ENCODE data around the gene PBRM1. TPM values are rescaled to one million over a fixed set of nuclear protein-coding genes. Genes with fewer than 3 reads are reported as not detected.
"Not testable (repeated sequence)": the region's sequence is repeated elsewhere in the genome, so short reads cannot be mapped to it uniquely, and the experiment has no call there.

PBRM1 gene
- total RNA-seq, 1 donor from 2014 or later: 65.7 TPM

DNA sequence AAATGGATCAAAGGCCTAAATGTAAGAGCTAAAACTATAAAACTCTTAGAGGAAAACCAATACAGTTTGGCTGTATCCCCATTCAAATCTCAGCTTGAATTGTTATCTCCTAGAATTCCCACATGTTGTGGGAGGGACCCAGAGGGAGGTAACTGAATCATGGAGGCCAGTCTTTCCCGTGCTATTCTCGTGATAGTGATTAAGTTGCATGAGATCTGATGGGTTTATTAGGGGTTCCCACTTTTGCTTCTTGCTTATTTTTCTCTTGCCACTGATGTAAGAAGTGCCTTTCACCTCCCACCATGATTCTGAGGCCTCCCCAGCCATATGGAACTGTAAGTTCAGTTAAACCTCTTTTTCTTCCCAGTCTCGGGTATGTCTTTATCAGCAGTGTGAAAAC, 9.5 kb downstream of the PBRM1 start:
- peaks cover 59% of the 10 kb centered on the region for H3K36me3 Mint-ChIP-seq (ENCODE audit: low read depth)
- not testable (repeated sequence) for H3K9me3 Mint-ChIP-seq
- H3K4me1 Mint-ChIP-seq: peaks cover 32% of the 10 kb centered on the region

DNA sequence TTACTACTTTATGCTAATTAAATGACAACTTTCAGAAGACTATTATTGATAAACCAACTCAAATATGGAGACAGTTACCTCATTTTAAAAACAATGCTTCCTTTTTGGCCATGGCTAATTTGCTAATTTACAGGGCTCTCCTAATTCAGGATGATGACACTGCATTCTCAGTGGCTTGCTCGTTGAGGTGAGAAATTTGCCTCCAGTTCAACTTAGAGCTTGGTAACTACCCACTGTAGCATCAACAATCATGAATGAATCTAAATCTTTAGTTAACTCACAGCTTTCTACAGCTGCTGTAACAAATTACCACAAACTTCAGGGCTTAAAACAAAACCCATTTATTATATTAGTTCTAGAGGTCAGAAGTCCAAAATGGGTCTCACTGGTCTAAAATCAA, 14.0 kb downstream of the PBRM1 start:
- Mint-ChIP-seq H3K36me3 (ENCODE audit: low read depth) (peaks cover 48% of the 10 kb centered on the region), H3K9me3 (no peaks in the 10 kb centered on the region), H3K27ac (peak overlapping the region; percentile 99), H3K4me3 (peak overlapping the region; percentile 57), H3K4me1 (peaks cover 29% of the 10 kb centered on the region), H3K27me3 (no peaks in the 10 kb centered on the region)
- intact Hi-C loops (cut with micrococcal nuclease): loop anchor here (1.0 to 2.0 kb wide), 2 partner anchors 11 to 15 kb away; no protein-coding TSS in a partner anchor
- DNase-seq: no peak

More for the DNA sequence above, 9.5 kb downstream of the PBRM1 start:
- intact Hi-C loops (cut with micrococcal nuclease); H3K27ac Mint-ChIP-seq; H3K27me3 Mint-ChIP-seq; H3K4me3 Mint-ChIP-seq; DNase-seq: not testable (repeated sequence)

DNA sequence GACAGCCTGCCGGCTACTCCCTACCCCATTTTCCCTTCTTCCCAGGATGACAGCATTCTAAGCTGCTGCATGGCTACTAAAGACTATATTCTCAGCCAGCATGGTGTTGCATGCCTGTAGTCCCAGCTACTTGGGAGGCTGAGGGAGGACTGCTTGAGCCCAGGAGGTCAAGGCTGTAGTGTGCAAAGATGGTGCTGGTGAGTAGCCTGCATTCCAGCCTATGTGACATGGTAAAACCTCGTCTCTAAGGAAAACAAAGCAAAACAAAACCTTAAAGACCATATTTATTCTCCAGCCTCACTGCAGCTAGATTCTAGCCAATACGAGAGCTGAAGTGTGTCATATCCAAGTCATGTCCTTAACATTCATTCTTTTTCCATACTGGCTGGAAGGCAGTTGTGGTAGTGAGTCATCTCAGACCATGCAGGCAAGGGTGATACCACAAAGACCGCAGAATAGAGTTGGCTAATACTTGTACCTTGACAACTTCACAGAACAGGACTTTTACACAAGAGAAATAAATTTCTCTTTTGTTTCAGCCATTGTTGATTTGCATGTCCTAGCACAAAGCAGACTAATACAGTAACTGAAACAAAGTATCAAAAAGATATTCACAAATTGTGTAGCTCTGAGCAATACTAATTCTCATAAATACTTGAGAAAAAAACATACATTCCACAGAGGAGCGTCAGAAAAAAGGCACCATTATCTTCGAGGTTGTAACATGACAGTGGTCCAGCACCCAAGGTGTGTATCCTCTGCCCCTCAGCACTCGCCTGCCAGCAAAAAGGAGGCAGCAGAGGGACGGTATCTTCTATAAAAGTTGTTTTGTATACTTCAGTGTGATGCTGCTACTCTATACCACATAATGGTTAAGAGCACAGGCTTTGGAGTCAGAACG, 14.8 kb downstream of the PBRM1 start:
- DNase-seq: peak; percentile 81
- peak overlapping the region; percentile 99 for H3K27ac Mint-ChIP-seq
- intact Hi-C loops (cut with micrococcal nuclease): loop anchor here (1.0 to 2.0 kb wide), 2 partner anchors 11 to 14 kb away; no protein-coding TSS in a partner anchor
- no peaks in the 10 kb centered on the region for H3K9me3 Mint-ChIP-seq
- peak overlapping the region; percentile 59 for H3K4me3 Mint-ChIP-seq
- H3K36me3 Mint-ChIP-seq (ENCODE audit: low read depth): peaks cover 45% of the 10 kb centered on the region
- H3K4me1 Mint-ChIP-seq: peaks cover 26% of the 10 kb centered on the region
- H3K27me3 Mint-ChIP-seq: no peaks in the 10 kb centered on the region

DNA sequence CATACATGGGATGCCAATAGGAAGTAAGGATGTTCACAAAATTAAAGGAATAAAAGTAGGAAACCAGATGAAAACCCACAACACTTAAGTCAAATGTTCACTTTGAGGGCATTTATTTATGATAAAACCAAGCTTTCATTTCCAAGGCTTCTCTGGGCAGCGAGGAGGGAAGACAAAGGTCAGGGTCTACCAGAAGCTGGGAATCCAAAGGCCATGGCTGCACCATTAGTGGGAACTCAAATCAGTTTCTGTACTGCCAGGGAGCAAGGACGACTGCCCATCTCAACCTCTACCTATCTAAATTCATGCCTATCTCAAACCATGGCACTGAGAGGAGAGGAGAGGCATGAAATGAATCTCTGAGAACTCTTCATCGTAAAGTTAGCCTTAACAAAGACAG, 22.6 kb downstream of the PBRM1 start:
- Mint-ChIP-seq H3K4me1 (peaks cover 2% of the 10 kb centered on the region), H3K27ac (no peak overlapping the region), H3K27me3 (no peaks in the 10 kb centered on the region), H3K4me3 (no peak overlapping the region), H3K9me3 (no peaks in the 10 kb centered on the region), H3K36me3 (ENCODE audit: low read depth) (peaks cover 53% of the 10 kb centered on the region)
- no peak for DNase-seq
- intact Hi-C loops (cut with micrococcal nuclease): no loop called here

DNA sequence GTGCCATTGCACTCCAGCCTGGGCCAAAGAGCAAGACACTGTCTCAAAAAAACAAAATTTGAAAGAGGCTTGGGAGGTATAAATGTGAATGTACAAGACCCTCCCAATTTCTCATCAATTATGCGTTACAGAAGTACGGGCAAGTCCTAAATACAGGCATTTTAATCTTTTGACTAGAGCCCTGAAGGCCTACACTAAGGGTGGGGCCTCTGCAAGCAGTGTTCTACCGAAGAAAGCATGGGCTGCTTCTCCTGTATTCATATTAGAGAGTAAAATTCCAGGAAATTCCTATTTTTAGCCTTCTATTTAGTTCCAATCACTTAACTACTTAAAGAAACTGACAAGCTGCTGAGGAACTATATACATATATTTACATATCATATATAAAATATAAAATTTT, 25.7 kb downstream of the PBRM1 start:
- H3K36me3 Mint-ChIP-seq (ENCODE audit: low read depth): peaks cover 58% of the 10 kb centered on the region
- H3K4me3 Mint-ChIP-seq: no peak overlapping the region
- intact Hi-C loops (cut with micrococcal nuclease): no loop called here
- no peaks in the 10 kb centered on the region for H3K9me3 Mint-ChIP-seq
- H3K27ac Mint-ChIP-seq: no peak overlapping the region
- no peak for DNase-seq
- H3K27me3 Mint-ChIP-seq: no peaks in the 10 kb centered on the region
- H3K4me1 Mint-ChIP-seq: peaks cover 3% of the 10 kb centered on the region

DNA sequence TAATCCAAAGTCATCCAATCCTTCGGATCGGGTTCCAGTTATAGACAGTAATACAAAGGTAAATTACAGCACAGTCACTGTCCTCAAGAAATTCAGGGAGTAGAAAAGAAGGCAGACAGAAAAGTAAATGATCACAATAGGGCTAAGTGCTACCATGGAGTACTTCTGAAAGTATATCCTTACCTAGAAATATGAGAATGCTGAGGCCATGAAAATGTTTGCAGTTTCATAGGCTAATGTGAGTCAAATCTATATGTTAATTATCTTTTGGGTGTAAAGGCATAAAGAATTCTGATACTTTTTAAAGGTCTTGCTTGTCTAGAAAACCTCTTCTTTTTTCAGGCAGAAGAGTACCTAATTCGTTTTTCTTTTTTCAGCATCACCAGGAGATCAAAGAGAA, 29.8 kb downstream of the PBRM1 start:
- no peak overlapping the region for H3K4me3 Mint-ChIP-seq
- no peaks in the 10 kb centered on the region for H3K9me3 Mint-ChIP-seq
- no peak for DNase-seq
- H3K36me3 Mint-ChIP-seq (ENCODE audit: low read depth): peaks cover 49% of the 10 kb centered on the region
- no peaks in the 10 kb centered on the region for H3K27me3 Mint-ChIP-seq
- intact Hi-C loops (cut with micrococcal nuclease): loop anchor here (2.0 kb wide), 1 partner anchor 15 kb away; no protein-coding TSS in a partner anchor
- peak overlapping the region; percentile 47 for H3K27ac Mint-ChIP-seq
- H3K4me1 Mint-ChIP-seq: peaks cover 5% of the 10 kb centered on the region

DNA sequence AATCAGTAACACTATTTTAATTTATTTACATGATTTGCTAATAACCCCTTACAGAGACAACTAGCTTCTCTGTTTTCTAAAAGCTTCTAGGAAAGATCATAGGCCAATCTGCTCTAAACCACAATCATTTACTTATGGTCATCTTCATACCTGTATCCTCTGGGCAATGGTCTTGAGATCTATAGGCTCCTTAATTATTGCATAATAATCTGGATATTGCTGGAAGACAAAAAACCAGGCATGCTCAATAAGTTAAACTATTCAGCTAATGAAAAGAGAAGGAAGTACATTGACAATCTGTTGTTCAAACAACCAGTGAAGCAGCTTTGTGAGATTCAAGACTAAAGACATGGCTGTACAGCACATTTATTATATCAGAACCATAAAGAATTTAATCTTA, 34.1 kb downstream of the PBRM1 start:
- Mint-ChIP-seq H3K9me3 (no peaks in the 10 kb centered on the region), H3K27ac (no peak overlapping the region)

DNA sequence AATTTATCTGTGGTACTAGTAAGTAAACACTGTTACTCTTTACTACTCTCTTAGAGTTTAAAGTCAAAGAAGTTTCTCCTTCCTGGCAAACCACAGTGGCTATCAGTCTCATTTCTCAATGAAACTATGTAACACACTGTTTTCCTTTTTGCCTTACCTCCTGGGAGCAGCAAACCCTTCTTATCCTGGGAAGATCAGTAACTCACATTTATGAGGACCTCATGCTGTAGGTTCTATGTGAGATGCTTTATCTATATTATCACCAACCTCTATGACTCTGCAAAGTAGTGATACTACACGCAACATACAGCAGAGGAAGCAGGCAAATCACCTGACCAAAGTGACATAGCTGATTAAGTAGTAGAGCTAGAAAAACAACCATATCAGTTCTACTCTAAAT, 35.3 kb downstream of the PBRM1 start:
- intact Hi-C loops (cut with micrococcal nuclease): no loop called here
- H3K4me1 Mint-ChIP-seq: peaks cover 9% of the 10 kb centered on the region
- H3K9me3 Mint-ChIP-seq: no peaks in the 10 kb centered on the region
- H3K27ac Mint-ChIP-seq: no peak overlapping the region
- no peak for DNase-seq
- no peaks in the 10 kb centered on the region for H3K27me3 Mint-ChIP-seq
- H3K36me3 Mint-ChIP-seq (ENCODE audit: low read depth): peaks cover 54% of the 10 kb centered on the region
- no peak overlapping the region for H3K4me3 Mint-ChIP-seq

More for the DNA sequence above, 34.1 kb downstream of the PBRM1 start:
- no peak for DNase-seq
- Mint-ChIP-seq H3K36me3 (ENCODE audit: low read depth) (peaks cover 57% of the 10 kb centered on the region), H3K27me3 (no peaks in the 10 kb centered on the region), H3K4me3 (no peak overlapping the region), H3K4me1 (peaks cover 11% of the 10 kb centered on the region)
- intact Hi-C loops (cut with micrococcal nuclease): no loop called here

DNA sequence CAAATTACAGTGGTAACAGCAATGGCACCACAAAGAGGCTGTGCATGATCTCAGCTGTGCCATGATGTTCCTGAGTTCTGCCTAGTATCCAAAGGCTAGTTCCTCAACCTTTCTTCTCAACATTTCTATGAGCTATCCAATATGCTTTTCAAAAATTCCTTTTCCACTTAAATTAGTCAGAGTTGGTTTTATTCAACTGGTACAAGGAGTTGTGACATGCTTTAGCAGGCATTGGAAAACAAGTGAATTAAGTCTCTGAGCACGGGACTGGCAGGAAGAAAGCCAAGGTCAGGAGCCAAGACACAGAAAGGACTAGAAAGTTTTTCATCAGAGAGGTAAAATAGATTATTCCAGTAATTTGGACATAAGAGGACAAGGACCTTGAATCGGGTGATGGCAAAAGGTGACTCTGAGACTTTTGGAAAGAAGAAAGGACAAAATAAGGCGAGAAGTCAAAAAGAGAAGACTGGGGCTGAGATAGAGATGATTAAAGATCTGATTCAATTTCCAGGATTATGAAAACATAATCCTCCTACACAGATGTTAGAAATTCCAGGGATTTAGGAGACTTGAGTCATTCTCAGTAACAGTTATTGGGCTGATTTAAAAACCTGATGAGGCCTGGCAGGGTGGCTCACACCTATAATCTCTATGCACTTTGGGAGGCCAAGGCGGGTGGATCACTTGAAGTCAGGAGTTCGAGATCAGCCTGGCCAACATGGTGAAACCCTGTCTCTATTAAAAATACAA, 36.1 kb downstream of the PBRM1 start:
- peaks cover 56% of the 10 kb centered on the region for H3K36me3 Mint-ChIP-seq (ENCODE audit: low read depth)
- intact Hi-C loops (cut with micrococcal nuclease): no loop called here
- H3K27ac Mint-ChIP-seq: peak overlapping the region; percentile 46
- no peak overlapping the region for H3K4me3 Mint-ChIP-seq
- H3K27me3 Mint-ChIP-seq: no peaks in the 10 kb centered on the region
- H3K4me1 Mint-ChIP-seq: peaks cover 9% of the 10 kb centered on the region
- no peak for DNase-seq
- no peaks in the 10 kb centered on the region for H3K9me3 Mint-ChIP-seq

DNA sequence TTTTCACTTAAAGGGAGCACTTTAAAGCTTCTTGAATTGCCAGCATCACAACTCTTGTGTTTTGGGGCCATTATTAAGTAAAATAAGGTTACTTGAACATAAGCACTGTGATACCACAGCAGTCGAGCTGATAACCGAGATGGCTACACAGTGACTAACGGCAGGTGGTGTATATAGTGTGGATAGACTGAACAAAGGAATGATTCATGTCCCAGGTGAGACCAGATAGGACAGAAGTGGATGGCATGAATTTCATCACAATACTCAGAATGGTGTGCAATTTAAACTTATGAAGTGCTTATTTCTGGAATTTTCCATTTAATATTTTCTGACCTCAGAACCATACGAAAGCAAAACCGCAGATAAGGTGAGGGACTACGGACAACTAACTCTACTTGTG, 40.2 kb downstream of the PBRM1 start:
- intact Hi-C loops (cut with micrococcal nuclease): no loop called here
- Mint-ChIP-seq H3K27me3 (no peaks in the 10 kb centered on the region), H3K4me3 (no peak overlapping the region), H3K4me1 (peaks cover 3% of the 10 kb centered on the region), H3K9me3 (no peaks in the 10 kb centered on the region), H3K36me3 (ENCODE audit: low read depth) (peaks cover 59% of the 10 kb centered on the region), H3K27ac (no peak overlapping the region)
- no peak for DNase-seq

DNA sequence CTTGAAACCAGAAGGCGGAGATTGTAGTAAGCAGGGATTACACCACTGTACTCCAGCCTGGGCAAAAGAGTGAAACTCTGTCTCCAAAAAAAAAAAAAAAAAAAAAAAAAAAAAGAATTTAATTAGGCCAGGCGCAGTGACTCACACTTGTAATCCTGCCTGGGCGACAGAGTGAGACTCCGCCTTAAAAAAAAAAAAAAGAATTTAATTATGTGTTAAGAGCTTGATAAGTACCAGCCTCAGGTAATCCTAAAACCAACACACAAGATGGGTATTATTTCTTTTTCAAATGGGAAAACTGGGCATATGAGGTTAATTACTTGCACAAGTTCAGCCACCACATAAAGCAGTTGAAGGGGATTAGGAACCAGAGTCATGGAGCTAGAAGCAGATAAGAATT, 49.0 kb downstream of the PBRM1 start:
- intact Hi-C loops (cut with micrococcal nuclease): no loop called here
- Mint-ChIP-seq H3K9me3 (no peaks in the 10 kb centered on the region), H3K27me3 (no peaks in the 10 kb centered on the region), H3K36me3 (ENCODE audit: low read depth) (peaks cover 31% of the 10 kb centered on the region), H3K27ac (no peak overlapping the region), H3K4me1 (no peaks in the 10 kb centered on the region), H3K4me3 (no peak overlapping the region)
- no peak for DNase-seq

DNA sequence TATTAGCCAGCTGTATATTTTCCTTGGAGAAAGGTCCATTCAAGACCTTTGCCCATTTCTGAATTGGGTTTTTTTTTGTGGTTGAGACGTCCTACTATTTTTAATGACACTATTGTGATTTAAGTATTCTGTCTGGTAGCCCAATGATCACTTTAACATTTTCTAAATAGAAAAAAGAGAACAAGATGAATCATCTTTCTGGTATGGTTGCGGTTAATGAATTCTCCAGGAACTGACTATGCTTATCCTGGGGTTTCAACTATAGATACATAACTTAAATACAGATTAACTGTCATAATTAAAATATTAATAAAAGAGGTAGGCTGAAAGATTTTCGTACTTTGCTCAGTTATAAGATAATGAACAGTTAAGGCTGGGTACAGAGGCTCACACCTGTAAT, 51.9 kb downstream of the PBRM1 start:
- intact Hi-C loops (cut with micrococcal nuclease): no loop called here
- Mint-ChIP-seq H3K27ac (no peak overlapping the region), H3K9me3 (no peaks in the 10 kb centered on the region), H3K27me3 (no peaks in the 10 kb centered on the region), H3K36me3 (ENCODE audit: low read depth) (peaks cover 25% of the 10 kb centered on the region), H3K4me1 (no peaks in the 10 kb centered on the region), H3K4me3 (no peak overlapping the region)
- no peak for DNase-seq

DNA sequence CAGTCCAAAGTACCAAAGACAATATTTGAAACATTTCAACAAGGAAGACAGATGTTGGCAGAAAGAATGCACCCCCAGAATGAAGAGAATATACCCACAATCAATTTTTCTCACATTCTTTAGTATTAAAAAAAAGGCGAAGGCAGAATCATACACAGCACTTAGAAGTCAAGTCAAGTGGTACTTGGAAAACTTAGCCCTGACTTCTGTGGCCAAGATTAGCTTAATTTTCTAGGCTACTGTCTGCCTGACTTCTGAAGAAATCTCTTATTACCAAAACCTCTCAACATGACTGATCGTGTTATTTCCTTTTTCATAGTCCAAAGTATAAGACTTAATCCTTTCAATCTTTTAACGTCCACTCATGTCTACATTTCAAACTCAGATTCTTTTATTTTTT, 60.7 kb downstream of the PBRM1 start:
- Mint-ChIP-seq H3K4me3 (no peak overlapping the region), H3K27ac (no peak overlapping the region)
- intact Hi-C loops (cut with micrococcal nuclease): no loop called here

DNA sequence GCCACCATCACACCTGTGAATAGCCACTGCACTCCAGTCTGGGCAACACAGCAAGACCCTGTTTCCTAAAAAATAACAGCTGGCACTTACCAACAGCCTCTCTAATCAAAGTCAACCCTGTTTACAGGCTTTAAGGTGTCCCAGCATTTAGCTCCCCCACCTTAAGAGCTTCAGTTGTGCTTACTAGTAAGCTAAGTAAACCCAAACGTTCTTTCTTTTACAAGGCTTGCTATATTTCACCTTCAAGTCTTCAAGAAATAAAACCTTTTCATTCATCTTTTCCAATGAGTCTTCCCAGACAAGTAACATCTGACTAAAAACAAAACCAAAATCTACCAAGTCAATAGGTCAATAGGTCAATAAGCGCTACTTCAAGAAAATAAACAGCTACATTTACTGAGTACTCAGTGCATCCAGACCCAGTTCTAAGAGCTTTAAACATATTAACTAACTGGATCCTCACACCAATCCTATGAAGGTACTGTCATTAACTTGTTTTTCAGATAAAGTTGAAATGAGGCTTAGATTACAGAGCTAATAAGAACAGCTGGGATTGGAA, 62.4 kb downstream of the PBRM1 start:
- no peak for DNase-seq
- peaks cover 44% of the 10 kb centered on the region for H3K36me3 Mint-ChIP-seq (ENCODE audit: low read depth)
- H3K27ac Mint-ChIP-seq: no peak overlapping the region
- no peak overlapping the region for H3K4me3 Mint-ChIP-seq
- intact Hi-C loops (cut with micrococcal nuclease): loop anchor here (5.0 kb wide), 1 partner anchor 59 kb away; no protein-coding TSS in a partner anchor
- H3K4me1 Mint-ChIP-seq: peaks cover 10% of the 10 kb centered on the region
- H3K27me3 Mint-ChIP-seq: no peaks in the 10 kb centered on the region
- no peaks in the 10 kb centered on the region for H3K9me3 Mint-ChIP-seq

More for the DNA sequence above, 60.7 kb downstream of the PBRM1 start:
- H3K36me3 Mint-ChIP-seq (ENCODE audit: low read depth): peaks cover 45% of the 10 kb centered on the region
- DNase-seq: no peak
- H3K4me1 Mint-ChIP-seq: peaks cover 9% of the 10 kb centered on the region
- no peaks in the 10 kb centered on the region for H3K9me3 Mint-ChIP-seq
- no peaks in the 10 kb centered on the region for H3K27me3 Mint-ChIP-seq
